Loucy (cell line): ENCODE measurements around the gene KRTAP4-12.
A peak's percentile ranks its signal among the peaks of the same experiment; 100 is the strongest.
"Not testable (repeated sequence)": the region's sequence is repeated elsewhere in the genome, so short reads cannot be mapped to it uniquely, and the experiment has no call there.

Experiments used
- H2AFZ ChIP-seq: fragments of 200-600 bp; sonication (generic); 2 replicates; pipeline ENCODE4 v1.6.0; 2016; ENCODE audit warnings: antibody characterized with exemption, mild to moderate bottlenecking, low read length, moderate library complexity
- H3F3A ChIP-seq: fragments of 200-600 bp; 2 replicates; pipeline ENCODE4 v1.6.0; 2016; ENCODE audit warnings: antibody characterized with exemption, low read depth, mild to moderate bottlenecking
- H3K27me3 ChIP-seq: fragments of 200-600 bp; sonication (generic); 2 replicates; pipeline ENCODE4 v1.6.1; 2014; ENCODE audit warnings: low read length, mild to moderate bottlenecking; ENCODE audit not compliant: insufficient read depth, poor library complexity, severe bottlenecking
- H3K36me3 ChIP-seq: fragments of 200-600 bp; sonication (generic); 2 replicates; pipeline ENCODE4 v1.6.1; 2016; ENCODE audit warnings: low read length; ENCODE audit not compliant: insufficient read depth
- H3K4me1 ChIP-seq: fragments of 200-600 bp; sonication (generic); 2 replicates; pipeline ENCODE4 v1.5.1; 2014; ENCODE audit warnings: low read length, mild to moderate bottlenecking; ENCODE audit not compliant: insufficient read depth, poor library complexity, severe bottlenecking
- H3K4me2 ChIP-seq: fragments of 200-600 bp; sonication (generic); 2 replicates; pipeline ENCODE4 v1.6.0; 2014; ENCODE audit warnings: antibody characterized with exemption, low read length, low read depth, mild to moderate bottlenecking; ENCODE audit not compliant: poor library complexity, severe bottlenecking
- H3K4me3 ChIP-seq: fragments of 200-600 bp; sonication (generic); 2 replicates; pipeline ENCODE4 v1.5.1; 2014; ENCODE audit warnings: low read length, mild to moderate bottlenecking, mixed read lengths; ENCODE audit not compliant: poor library complexity, severe bottlenecking
- H3K79me2 ChIP-seq: fragments of 200-600 bp; sonication (generic); 2 replicates; pipeline ENCODE4 v1.6.1; 2014; ENCODE audit warnings: low read length; ENCODE audit not compliant: insufficient read depth
- H3K9ac ChIP-seq: fragments of 200-600 bp; sonication (generic); 2 replicates; pipeline ENCODE4 v1.6.0; 2014; ENCODE audit warnings: mild to moderate bottlenecking, low read depth, low read length, moderate library complexity; ENCODE audit not compliant: poor library complexity, severe bottlenecking
- H3K9me2 ChIP-seq: fragments of 200-600 bp; sonication (generic); replicated peaks from 2 replicates; pipeline ENCODE4 v1.6.1; 2016; ENCODE audit warnings: low read depth, low read length, mixed read lengths
- H3K9me3 ChIP-seq: fragments of 200-600 bp; sonication (generic); 2 replicates; pipeline ENCODE4 v1.6.1; 2014; ENCODE audit warnings: mild to moderate bottlenecking, antibody characterized with exemption, low read length, low read depth; ENCODE audit not compliant: insufficient read depth
- H4K20me1 ChIP-seq: fragments of 200-600 bp; sonication (generic); 2 replicates; pipeline ENCODE4 v1.6.0; 2014; ENCODE audit warnings: antibody characterized with exemption, low read length, mild to moderate bottlenecking; ENCODE audit not compliant: insufficient read depth, poor library complexity, severe bottlenecking
- EZH2phosphoT487 ChIP-seq: fragments of 200-600 bp; IDR thresholded peaks from 2 replicates; pipeline ENCODE4 v1.6.1; 2018; ENCODE audit warnings: antibody characterized with exemption, mild to moderate bottlenecking, moderate library complexity, borderline replicate concordance
- TF ChIP-seq, protein P1 (sequence below): fragments of 200-600 bp; sonication (generic); conservative IDR thresholded peaks from 2 replicates; pipeline ENCODE4 v1.5.1; 2014; ENCODE audit warnings: mild to moderate bottlenecking, antibody characterized with exemption, low read length

KRTAP4-12 gene

DNA sequence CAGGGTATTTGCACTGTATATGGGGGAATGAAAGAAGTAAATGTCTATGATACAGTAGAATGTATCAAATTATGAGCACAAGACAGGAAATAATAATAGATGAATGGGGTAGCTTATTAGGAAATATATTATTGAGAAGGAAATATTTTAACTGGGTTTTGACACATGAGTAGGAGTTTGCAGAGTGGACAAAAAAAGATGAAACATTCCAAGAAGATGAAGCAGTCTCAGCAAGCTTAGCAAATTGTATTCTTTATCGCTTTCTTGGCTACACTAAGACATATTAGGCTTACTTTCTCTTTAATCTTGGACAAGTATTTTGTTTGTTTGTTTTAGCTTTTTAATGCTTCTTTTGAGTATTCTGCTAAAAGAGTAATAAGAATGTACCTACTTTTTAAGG, 20.1 kb downstream of the KRTAP4-12 start:
- Histone ChIP-seq H3K36me3 (no peaks in the 10 kb centered on the region), H3K27me3 (no peaks in the 10 kb centered on the region), H3K4me1 (peaks cover 37% of the 10 kb centered on the region), H3K9me3 (no peaks in the 10 kb centered on the region), H3K9me2 (no peaks in the 10 kb centered on the region), H3K79me2 (no peaks in the 10 kb centered on the region), H3F3A (no peaks in the 10 kb centered on the region), H2AFZ (no peak overlapping the region), H3K4me3 (no peak overlapping the region), H4K20me1 (no peaks in the 10 kb centered on the region), H3K9ac (no peak overlapping the region), H3K4me2 (no peak overlapping the region)
- TF ChIP-seq EZH2phosphoT487: no peak
- TF ChIP-seq, protein P1, sequence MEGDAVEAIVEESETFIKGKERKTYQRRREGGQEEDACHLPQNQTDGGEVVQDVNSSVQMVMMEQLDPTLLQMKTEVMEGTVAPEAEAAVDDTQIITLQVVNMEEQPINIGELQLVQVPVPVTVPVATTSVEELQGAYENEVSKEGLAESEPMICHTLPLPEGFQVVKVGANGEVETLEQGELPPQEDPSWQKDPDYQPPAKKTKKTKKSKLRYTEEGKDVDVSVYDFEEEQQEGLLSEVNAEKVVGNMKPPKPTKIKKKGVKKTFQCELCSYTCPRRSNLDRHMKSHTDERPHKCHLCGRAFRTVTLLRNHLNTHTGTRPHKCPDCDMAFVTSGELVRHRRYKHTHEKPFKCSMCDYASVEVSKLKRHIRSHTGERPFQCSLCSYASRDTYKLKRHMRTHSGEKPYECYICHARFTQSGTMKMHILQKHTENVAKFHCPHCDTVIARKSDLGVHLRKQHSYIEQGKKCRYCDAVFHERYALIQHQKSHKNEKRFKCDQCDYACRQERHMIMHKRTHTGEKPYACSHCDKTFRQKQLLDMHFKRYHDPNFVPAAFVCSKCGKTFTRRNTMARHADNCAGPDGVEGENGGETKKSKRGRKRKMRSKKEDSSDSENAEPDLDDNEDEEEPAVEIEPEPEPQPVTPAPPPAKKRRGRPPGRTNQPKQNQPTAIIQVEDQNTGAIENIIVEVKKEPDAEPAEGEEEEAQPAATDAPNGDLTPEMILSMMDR: no peak

- TF ChIP-seq EZH2phosphoT487: no peak
- TF ChIP-seq, protein P1: no peak
- H3K9me3 ChIP-seq: no peaks in the 10 kb centered on the region
- H3K79me2 ChIP-seq: no peaks in the 10 kb centered on the region
- H3K9me2 ChIP-seq: no peaks in the 10 kb centered on the region
- H2AFZ ChIP-seq: no peak within 1 kb of the TSS
- H4K20me1 ChIP-seq: no peaks in the 10 kb centered on the region
- no peak within 1 kb of the TSS for H3K4me2 ChIP-seq
- H3K4me1 ChIP-seq: peaks cover 24% of the 10 kb centered on the region
- no peak within 1 kb of the TSS for H3K4me3 ChIP-seq
- no peaks in the 10 kb centered on the region for H3K27me3 ChIP-seq
- no peaks in the 10 kb centered on the region for H3K36me3 ChIP-seq
- no peaks in the 10 kb centered on the region for H3F3A ChIP-seq
- H3K9ac ChIP-seq: no peak within 1 kb of the TSS
These were observed 22.3 kb downstream of the KRTAP4-12 start, which contains the start of gene KRTAP4-16 for GRCh38 chr17:41101586-41102259. Gene KRTAP4-16 (minus strand): TSS chr17:41102209. CDS start chr17:41102209, 0 bp downstream.

DNA sequence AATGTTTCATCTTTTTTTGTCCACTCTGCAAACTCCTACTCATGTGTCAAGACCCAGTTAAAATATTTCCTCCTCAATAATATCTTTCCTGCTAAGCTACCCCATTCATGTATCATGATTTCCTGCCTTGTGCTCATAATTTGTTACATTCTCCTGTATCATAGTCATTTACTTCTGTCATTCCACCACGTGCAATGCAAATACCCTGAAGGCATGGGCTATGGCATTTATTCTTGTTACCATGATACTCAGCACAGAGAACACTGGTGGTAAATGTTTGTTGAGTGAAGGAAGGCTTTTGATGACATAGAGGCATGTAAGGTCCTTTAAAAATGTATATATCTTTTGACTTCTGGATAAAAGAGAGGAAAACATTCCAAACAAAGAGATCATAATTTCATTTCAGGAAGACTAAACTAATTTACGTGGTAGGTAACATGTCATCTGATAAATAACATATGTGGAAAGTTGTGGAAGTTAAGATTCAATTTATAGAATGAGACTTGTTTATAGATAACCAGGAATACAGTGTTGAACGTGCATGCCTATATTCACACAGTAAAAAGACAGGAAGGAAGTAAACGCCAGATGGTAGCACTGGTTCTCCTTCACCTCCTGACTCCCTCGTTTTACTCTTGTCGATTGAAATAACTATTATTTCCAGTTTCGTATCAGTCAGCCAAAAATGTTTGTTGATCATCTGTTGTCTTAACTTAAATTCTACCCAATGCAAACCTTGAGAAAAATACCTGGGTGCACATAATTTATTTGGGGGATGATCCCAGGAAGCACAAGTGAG, 24.1 kb downstream of the KRTAP4-12 start:
- H3K36me3 ChIP-seq, H3F3A ChIP-seq, H3K79me2 ChIP-seq, H2AFZ ChIP-seq, H4K20me1 ChIP-seq, H3K9me3 ChIP-seq, H3K27me3 ChIP-seq, H3K9me2 ChIP-seq: not testable (repeated sequence)
- H3K4me2 ChIP-seq: peak overlapping the region; percentile 78
- H3K4me1 ChIP-seq: peaks cover 24% of the 10 kb centered on the region
- H3K9ac ChIP-seq: peak overlapping the region; percentile 12
- peak overlapping the region; percentile 61 for H3K4me3 ChIP-seq
